Measurements from ENCODE around the gene NANP. TPM values are rescaled to one million over a fixed set of nuclear protein-coding genes. Genes with fewer than 3 reads are reported as not detected.
"Not testable (repeated sequence)": the region's sequence is repeated elsewhere in the genome, so short reads cannot be mapped to it uniquely, and the experiment has no call there.

NANP gene
- total RNA-seq, 1 donor from 2014 or later: 3.7 TPM

DNA sequence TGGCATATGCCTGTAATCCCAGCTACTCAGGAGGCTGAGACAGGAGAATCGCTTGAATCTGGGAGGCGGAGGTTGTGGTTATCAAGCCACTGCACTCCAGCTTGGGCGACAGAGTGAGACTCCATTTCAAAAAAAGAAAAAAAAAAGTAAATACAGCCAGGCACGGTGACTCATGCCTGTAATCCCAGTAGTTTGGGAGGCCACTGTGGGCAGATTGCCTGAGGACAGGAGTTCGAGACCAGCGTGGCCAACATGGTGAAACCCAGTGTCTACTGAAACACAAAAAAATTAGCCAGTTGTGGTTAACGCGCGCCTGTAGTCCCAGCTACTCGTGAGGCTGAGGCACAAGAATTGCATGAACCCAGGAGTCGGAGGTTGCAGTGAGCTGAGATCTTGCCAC, 36.9 kb downstream of the NANP start:
- intact Hi-C loops (cut with DNase I): no loop called here

DNA sequence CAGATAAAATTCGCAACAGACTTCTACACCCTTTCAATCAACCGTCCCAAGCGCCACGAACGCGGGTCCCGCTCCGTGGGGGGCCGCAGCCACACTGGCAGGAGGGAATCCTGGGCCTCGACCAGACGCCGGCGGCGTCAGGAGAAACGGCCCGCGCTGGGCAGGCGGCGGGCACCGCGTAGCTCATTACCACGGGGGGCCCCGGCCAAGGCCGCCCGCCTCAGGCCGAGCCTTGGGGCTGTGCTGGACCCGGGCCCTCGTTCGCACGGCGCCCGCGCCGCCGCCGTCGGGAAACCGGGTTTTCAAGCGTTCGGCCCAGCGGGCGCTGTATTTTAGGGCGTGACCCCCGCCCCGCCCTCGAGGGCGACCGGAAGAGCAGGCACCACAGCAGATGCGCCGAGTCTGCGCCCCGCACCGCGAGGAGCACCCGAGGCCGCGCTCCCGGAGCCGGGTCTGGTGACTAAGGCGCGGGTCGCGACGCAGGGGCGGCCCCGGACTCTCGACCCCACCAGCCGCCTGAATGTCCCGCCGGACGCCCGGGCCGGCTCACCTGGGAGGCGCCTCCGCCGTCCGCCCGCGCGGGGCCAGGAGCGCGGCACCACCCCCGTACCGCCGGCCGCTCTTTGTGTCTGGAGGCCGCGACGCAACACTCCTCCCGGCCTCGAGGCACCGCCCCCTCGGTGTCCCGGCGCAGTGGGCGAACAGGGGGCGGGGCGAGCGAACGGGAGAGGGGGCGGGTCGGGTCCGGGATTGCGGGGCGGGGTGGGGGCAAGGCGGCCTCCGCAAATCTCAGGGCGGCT, 38.7 kb downstream of the NANP start, which contains the start of gene NINL:
NINL (minus strand) TSS at position 627 of the 800 bp plus-strand sequence. CDS start 58,944 bp downstream, outside the sequence.
- Histone ChIP-seq H3K4me3 (peak within 1 kb of the TSS; percentile 72 to 79), H3K27ac (peak within 1 kb of the TSS; percentile 72), H3K27me3 (no peaks in the 10 kb centered on the region), H3K36me3 (no peaks in the 10 kb centered on the region), H3K9me3 (no peaks in the 10 kb centered on the region), H3K4me1 (peaks cover 9% of the 10 kb centered on the region)
- no peak for DNase-seq (ENCODE audit: extremely low spot score in 2 of 2)
- intact Hi-C loops (cut with DNase I): no loop called here
- TF ChIP-seq, protein P1, sequence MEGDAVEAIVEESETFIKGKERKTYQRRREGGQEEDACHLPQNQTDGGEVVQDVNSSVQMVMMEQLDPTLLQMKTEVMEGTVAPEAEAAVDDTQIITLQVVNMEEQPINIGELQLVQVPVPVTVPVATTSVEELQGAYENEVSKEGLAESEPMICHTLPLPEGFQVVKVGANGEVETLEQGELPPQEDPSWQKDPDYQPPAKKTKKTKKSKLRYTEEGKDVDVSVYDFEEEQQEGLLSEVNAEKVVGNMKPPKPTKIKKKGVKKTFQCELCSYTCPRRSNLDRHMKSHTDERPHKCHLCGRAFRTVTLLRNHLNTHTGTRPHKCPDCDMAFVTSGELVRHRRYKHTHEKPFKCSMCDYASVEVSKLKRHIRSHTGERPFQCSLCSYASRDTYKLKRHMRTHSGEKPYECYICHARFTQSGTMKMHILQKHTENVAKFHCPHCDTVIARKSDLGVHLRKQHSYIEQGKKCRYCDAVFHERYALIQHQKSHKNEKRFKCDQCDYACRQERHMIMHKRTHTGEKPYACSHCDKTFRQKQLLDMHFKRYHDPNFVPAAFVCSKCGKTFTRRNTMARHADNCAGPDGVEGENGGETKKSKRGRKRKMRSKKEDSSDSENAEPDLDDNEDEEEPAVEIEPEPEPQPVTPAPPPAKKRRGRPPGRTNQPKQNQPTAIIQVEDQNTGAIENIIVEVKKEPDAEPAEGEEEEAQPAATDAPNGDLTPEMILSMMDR (IDR thresholded peaks at IDR 0.05): no peak
- TF ChIP-seq POLR2AphosphoS5 (IDR thresholded peaks at IDR 0.05; ENCODE audit: insufficient read depth in 1 of 2, low read depth in 1 of 2): peak in 1 of 2 donors; percentile 25
- peak in 1 of 2 donors; percentile 67 for TF ChIP-seq POLR2A (IDR thresholded peaks at IDR 0.05)

More for the DNA sequence above, 36.9 kb downstream of the NANP start:
- H3K36me3 ChIP-seq: no peaks in the 10 kb centered on the region
- peaks cover 9% of the 10 kb centered on the region for H3K4me1 ChIP-seq
- no peak for DNase-seq (ENCODE audit: extremely low spot score in 2 of 2)
- no peak overlapping the region for H3K4me3 ChIP-seq
- H3K9me3 ChIP-seq: no peaks in the 10 kb centered on the region
- H3K27me3 ChIP-seq: no peaks in the 10 kb centered on the region
- H3K27ac ChIP-seq: no peak overlapping the region
- no peak for TF ChIP-seq POLR2AphosphoS5 (IDR thresholded peaks at IDR 0.05; ENCODE audit: insufficient read depth in 1 of 2, low read depth in 1 of 2)
- TF ChIP-seq, protein P1 (IDR thresholded peaks at IDR 0.05): no peak
- TF ChIP-seq POLR2A (IDR thresholded peaks at IDR 0.05): no peak

DNA sequence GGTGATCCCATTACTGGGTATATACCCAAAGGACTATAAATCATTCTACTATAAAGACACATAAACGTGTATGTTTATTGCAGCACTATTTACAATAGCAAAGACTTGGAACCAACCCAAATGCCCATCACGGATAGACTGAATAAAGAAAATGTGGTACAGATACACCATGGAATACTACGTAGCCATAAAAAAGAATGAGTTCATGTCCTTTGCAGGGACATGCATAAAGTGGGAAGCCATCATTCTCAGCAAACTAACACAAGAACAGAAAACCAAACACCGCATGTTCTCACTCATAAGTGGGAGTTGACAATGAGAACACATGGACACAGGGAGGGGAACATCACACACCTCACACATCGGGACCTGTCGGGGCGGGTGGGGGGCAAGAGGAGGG, 40.2 kb downstream of the NANP start:
- H3K27me3 ChIP-seq; H3K36me3 ChIP-seq; H3K27ac ChIP-seq; DNase-seq (ENCODE audit: extremely low spot score in 2 of 2); H3K4me3 ChIP-seq; H3K9me3 ChIP-seq; intact Hi-C loops (cut with DNase I); H3K4me1 ChIP-seq: not testable (repeated sequence)

DNA sequence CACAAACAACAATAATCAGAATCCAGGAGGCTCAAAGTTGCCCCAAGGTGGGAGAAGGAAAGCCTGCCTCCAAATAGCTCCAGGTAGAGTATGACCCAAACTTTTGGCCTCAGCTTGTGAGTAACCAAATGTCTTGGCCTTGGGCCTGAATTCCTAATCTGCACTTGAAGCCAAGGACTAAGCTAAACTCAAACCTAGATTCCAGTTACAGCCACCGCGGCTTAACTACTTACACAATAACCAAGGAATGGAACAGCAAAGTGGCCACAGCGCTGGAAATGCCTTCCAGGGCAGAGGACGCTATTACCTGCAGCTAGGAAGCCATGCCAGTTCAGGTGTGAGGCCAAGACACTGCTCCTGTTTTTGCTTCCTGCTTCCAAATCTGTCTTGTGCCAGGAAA, 43.1 kb downstream of the NANP start:
- no peak overlapping the region for H3K27ac ChIP-seq
- no peaks in the 10 kb centered on the region for H3K27me3 ChIP-seq
- no peak for TF ChIP-seq POLR2A (IDR thresholded peaks at IDR 0.05)
- TF ChIP-seq POLR2AphosphoS5 (IDR thresholded peaks at IDR 0.05; ENCODE audit: insufficient read depth in 1 of 2, low read depth in 1 of 2): no peak
- TF ChIP-seq, protein P1 (IDR thresholded peaks at IDR 0.05): no peak
- H3K4me3 ChIP-seq: no peak overlapping the region
- no peaks in the 10 kb centered on the region for H3K36me3 ChIP-seq
- H3K4me1 ChIP-seq: peaks cover 9% of the 10 kb centered on the region
- intact Hi-C loops (cut with DNase I): no loop called here
- no peaks in the 10 kb centered on the region for H3K9me3 ChIP-seq
- DNase-seq (ENCODE audit: extremely low spot score in 2 of 2): no peak

DNA sequence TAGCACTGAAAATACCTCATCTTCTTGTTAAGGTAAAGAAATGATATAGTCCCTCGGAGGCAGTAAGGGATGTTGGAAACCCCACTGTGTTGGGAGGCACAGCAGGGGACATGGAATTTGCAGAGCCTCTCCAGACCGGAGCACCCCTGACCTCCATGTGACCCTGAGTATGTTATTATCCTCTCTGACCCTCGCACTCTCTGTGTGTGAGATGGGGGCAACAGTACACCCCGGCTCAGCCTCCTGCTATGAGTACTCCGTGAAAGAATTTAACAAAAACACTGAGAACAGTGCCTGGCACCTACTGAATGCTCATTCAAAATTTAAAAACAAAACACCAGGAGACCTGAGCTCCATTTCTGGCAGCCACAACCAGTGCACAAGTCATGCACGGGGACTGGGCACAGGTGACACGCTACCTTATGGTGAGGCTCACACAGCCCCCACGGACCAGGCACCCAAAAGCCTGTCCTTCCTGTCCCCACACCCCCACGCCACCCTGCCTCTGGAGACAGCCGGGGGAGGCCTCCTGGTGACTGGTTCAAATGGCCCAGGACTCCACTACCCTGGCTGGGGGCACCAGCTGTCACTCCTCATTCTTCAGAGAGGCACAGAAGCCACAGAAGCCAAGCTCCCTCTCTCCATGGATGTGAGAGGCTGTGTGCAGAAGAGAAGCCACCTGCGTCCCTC, 44.6 kb downstream of the NANP start:
- Histone ChIP-seq H3K4me1 (peaks cover under 1% of the 10 kb centered on the region), H3K27ac (no peak overlapping the region), H3K36me3 (no peaks in the 10 kb centered on the region), H3K9me3 (no peaks in the 10 kb centered on the region), H3K4me3 (no peak overlapping the region), H3K27me3 (no peaks in the 10 kb centered on the region)
- TF ChIP-seq POLR2A (IDR thresholded peaks at IDR 0.05) (no peak), POLR2AphosphoS5 (IDR thresholded peaks at IDR 0.05; ENCODE audit: insufficient read depth in 1 of 2, low read depth in 1 of 2) (no peak)
- TF ChIP-seq, protein P1 (IDR thresholded peaks at IDR 0.05): no peak
- no peak for DNase-seq (ENCODE audit: extremely low spot score in 2 of 2)
- intact Hi-C loops (cut with DNase I): no loop called here
